Body of pancreas (tissue), 4 donors: ENCODE measurements around the gene MRGPRG. TPM values are rescaled to one million over a fixed set of nuclear protein-coding genes. Genes with fewer than 3 reads are reported as not detected.

Experiments used
- ATAC-seq: fragments of 150-250 bp; one replicate; pipeline ENCODE4 v1.9.1; 2016
- DNase-seq, 4 donors: peaks; one replicate each; pipeline ENCODE4 v3.0.0-alpha.2; 2019
- H3K27ac ChIP-seq, 4 donors: fragments of 200-600 bp; sonication (generic); 1 replicate in 3 of 4; 2 replicates in 1 of 4; pipeline versions ENCODE4 v1.5.1 to v1.6.1; 2016 to 2019; ENCODE audit warnings: mild to moderate bottlenecking in 1 of 4, mixed read lengths in 1 of 4, moderate library complexity in 1 of 4
- H3K27me3 ChIP-seq, 2 donors: fragments of 200-600 bp; sonication (generic); one replicate each; pipeline ENCODE4 v1.6.0; 2016; ENCODE audit warnings: mild to moderate bottlenecking in 1 of 2
- H3K36me3 ChIP-seq, 2 donors: fragments of 200-600 bp; sonication (generic); replicated peaks in 1 of 2; 2 replicates each; pipeline ENCODE4 v1.5.1; 2016; ENCODE audit warnings: low read depth in 2 of 2; ENCODE audit not compliant: insufficient read depth in 1 of 2
- H3K4me1 ChIP-seq: fragments of 200-600 bp; sonication (generic); one replicate; pipeline ENCODE4 v1.6.0; 2016
- H3K4me3 ChIP-seq, 2 donors: fragments of 200-600 bp; sonication (generic); 1 replicate in 1 of 2; 2 replicates in 1 of 2; pipeline ENCODE4 v1.5.1; 2016 to 2019
- H3K9me3 ChIP-seq, 3 donors: fragments of 200-600 bp; sonication (generic); 1 replicate in 2 of 3; 2 replicates in 1 of 3; pipeline ENCODE4 v1.5.1; 2016
- CTCF ChIP-seq, 7 experiments: fragments of 450-650 bp in 4 of 7; fragments of 200-600 bp in 3 of 7; sonication (generic) in 3 of 7; IDR thresholded peaks; one replicate each; pipeline ENCODE4 v1.5.1; 2016 to 2019; ENCODE audit warnings: antibody characterized with exemption in 7 of 7
- POLR2A ChIP-seq, 3 donors: fragments of 450-650 bp; IDR thresholded peaks; one replicate each; pipeline ENCODE4 v1.6.1; 2016; ENCODE audit warnings: antibody characterized with exemption in 3 of 3, mild to moderate bottlenecking in 2 of 3
- WGBS, 2 donors: methylation state at CpG; one replicate each; pipeline ENCODE4 v1.1.5; 2017; 5-methylcytosine and 5-hydroxymethylcytosine counted together
- intact Hi-C: fragments of 100-400 bp; cut with DNase I; formaldehyde crosslinking; loops from one replicate; pipeline ENCODE4 v1.15.1; 2023
- total RNA-seq, 2 donors: library from RNA; depleted of rRNA; stranded (reverse); fragments of >200 nt; gene quantifications; one replicate each; pipeline ENCODE4 v1.1.0, GENCODE V29; 2016

The MRGPRG gene
- total RNA-seq, 2 donors from 2014 or later: not detected

- Histone ChIP-seq H3K4me1 (no peaks in the 10 kb centered on the region), H3K9me3 (no peaks in the 10 kb centered on the region), H3K27ac (no peak overlapping the region), H3K36me3 (no peaks in the 10 kb centered on the region), H3K4me3 (no peak overlapping the region), H3K27me3 (no peaks in the 10 kb centered on the region)
- intact Hi-C loops: no loop called here
- no peak for ATAC-seq
- TF ChIP-seq CTCF (IDR thresholded peaks at IDR 0.05): no peak
- no peak for TF ChIP-seq POLR2A (IDR thresholded peaks at IDR 0.05)
- no peak for DNase-seq
- WGBS, 2 donors: 64 to 76% methylated on average over 2 of the region's 2 CpGs
Measured at GRCh38 chr11:3177931-3178330, 40.7 kb downstream of the MRGPRG start.

DNA sequence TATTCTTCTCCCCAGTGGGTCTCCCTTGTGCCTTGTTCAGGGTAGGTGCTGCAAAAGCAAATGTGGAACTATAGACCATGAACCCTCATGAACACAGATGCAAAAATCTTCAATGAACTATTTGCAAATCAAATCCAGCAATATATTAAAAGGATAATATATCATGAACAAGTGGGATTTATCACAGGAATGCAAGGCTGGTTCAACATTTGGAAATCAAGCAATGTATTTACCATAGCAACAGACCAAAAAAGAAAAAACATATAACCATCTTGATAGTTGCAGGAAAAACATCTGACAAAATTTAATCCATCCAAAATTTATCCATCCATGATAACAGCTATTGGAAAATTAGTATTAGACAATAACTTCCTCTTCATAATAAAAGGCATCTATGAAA, 42.1 kb downstream of the MRGPRG start:
- Histone ChIP-seq H3K36me3 (no peaks in the 10 kb centered on the region), H3K4me3 (no peak overlapping the region), H3K4me1 (no peaks in the 10 kb centered on the region), H3K27me3 (no peaks in the 10 kb centered on the region), H3K27ac (no peak overlapping the region), H3K9me3 (no peaks in the 10 kb centered on the region)
- intact Hi-C loops: no loop called here
- ATAC-seq (no peak), DNase-seq (no peak)
- TF ChIP-seq CTCF (IDR thresholded peaks at IDR 0.05) (no peak), POLR2A (IDR thresholded peaks at IDR 0.05) (no peak)

DNA sequence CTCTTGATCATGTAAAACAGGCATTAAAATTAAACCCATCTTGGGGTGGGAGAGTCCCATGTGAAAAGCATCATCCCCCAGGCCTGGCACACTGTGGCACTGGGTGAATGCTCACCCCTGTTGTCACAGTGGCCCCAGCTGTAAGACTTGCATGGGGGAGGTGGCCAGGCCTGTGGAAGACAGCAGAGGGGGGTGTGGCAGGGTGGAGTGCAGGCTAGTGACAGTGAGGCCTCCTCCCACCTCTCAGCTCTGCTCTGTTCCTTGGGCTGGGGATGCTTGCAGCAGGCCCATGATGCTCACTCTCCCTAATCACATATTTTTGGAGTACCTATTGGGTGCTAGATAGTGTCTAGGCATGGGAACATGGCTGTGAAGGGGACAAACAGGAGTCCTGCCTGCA, 43.4 kb downstream of the MRGPRG start:
- Histone ChIP-seq H3K4me1 (peaks cover 3% of the 10 kb centered on the region), H3K4me3 (no peak overlapping the region), H3K9me3 (no peaks in the 10 kb centered on the region), H3K27ac (no peak overlapping the region), H3K27me3 (no peaks in the 10 kb centered on the region), H3K36me3 (no peaks in the 10 kb centered on the region)
- TF ChIP-seq CTCF (IDR thresholded peaks at IDR 0.05) (no peak), POLR2A (IDR thresholded peaks at IDR 0.05) (no peak)
- DNase-seq (no peak), ATAC-seq (no peak)
- intact Hi-C loops: no loop called here

- Histone ChIP-seq H3K27me3 (no peaks in the 10 kb centered on the region), H3K27ac (no peak overlapping the region), H3K4me1 (peaks cover 12% of the 10 kb centered on the region), H3K36me3 (no peaks in the 10 kb centered on the region), H3K4me3 (no peak overlapping the region), H3K9me3 (no peaks in the 10 kb centered on the region)
- WGBS, 2 donors: 72 to 77% methylated on average over 3 of the region's 3 CpGs
- TF ChIP-seq POLR2A (IDR thresholded peaks at IDR 0.05) (no peak), CTCF (IDR thresholded peaks at IDR 0.05) (no peak)
- no peak for DNase-seq
- ATAC-seq: no peak
- intact Hi-C loops: no loop called here
Measured at GRCh38 chr11:3174387-3174786, 44.2 kb downstream of the MRGPRG start.

- intact Hi-C loops: no loop called here
- no peaks in the 10 kb centered on the region for H3K9me3 ChIP-seq
- DNase-seq (no peak), ATAC-seq (no peak)
- H3K36me3 ChIP-seq: no peaks in the 10 kb centered on the region
- H3K27me3 ChIP-seq: no peaks in the 10 kb centered on the region
- WGBS, 2 donors: 88 to 91% methylated on average over 2 of the region's 2 CpGs
- H3K27ac ChIP-seq: no peak overlapping the region
- TF ChIP-seq CTCF (IDR thresholded peaks at IDR 0.05): no peak
- TF ChIP-seq POLR2A (IDR thresholded peaks at IDR 0.05): no peak
- H3K4me3 ChIP-seq: no peak overlapping the region
- H3K4me1 ChIP-seq: peaks cover 17% of the 10 kb centered on the region
Measured at GRCh38 chr11:3173795-3174194, 44.8 kb downstream of the MRGPRG start.
